ENCODE data around the gene ILDR1.

GRCh38 chr3:122032531-122032930, 10.5 kb upstream of the ILDR1 start:
- no peak for TF ChIP-seq CTCF (IDR thresholded peaks at IDR 0.05)
- no peak for TF ChIP-seq POLR2A (IDR thresholded peaks at IDR 0.05)

All from uterus (tissue), 2 donors.